ENCODE results near the gene ZNF660.
"Not testable (repeated sequence)": the region's sequence is repeated elsewhere in the genome, so short reads cannot be mapped to it uniquely, and the experiment has no call there.

The ZNF660 gene

GRCh38 chr3:44584646-44585501 is at the start of gene ZNF660:
ZNF660 (plus strand) TSS chr3:44584964; CDS start chr3:44594194, 9,230 bp downstream.
- DNase-seq (ENCODE audit: insufficient read length, low spot score) (peak; percentile 53), FAIRE-seq (no peak)

GRCh38 chr3:44535364-44535763 is 49.4 kb upstream of the ZNF660 start:
- FAIRE-seq, result no peak
- DNase-seq (ENCODE audit: insufficient read length, low spot score), result no peak

GRCh38 chr3:44544811-44545210 is 40.0 kb upstream of the ZNF660 start:
- DNase-seq (ENCODE audit: insufficient read length, low spot score); FAIRE-seq: not testable (repeated sequence)

- DNase-seq (ENCODE audit: insufficient read length, low spot score) (peak; percentile 76), FAIRE-seq (peak; percentile 82)
Observed at GRCh38 chr3:44554626-44555592, 29.9 kb upstream of the ZNF660 start, which contains the start of gene ZKSCAN7. ZKSCAN7 (plus strand) TSS chr3:44555193; CDS start chr3:44557048, 1,855 bp downstream.

GRCh38 chr3:44555723-44556122 is 29.0 kb upstream of the ZNF660 start:
- FAIRE-seq, result peak; percentile 58

GRCh38 chr3:44557074-44557473 is 27.7 kb upstream of the ZNF660 start:
- FAIRE-seq (no peak), DNase-seq (ENCODE audit: insufficient read length, low spot score) (no peak)

More at GRCh38 chr3:44555723-44556122, 29.0 kb upstream of the ZNF660 start:
- DNase-seq (ENCODE audit: insufficient read length, low spot score), result peak; percentile 6

GRCh38 chr3:44561076-44561475 is 23.7 kb upstream of the ZNF660 start:
- FAIRE-seq, result no peak
- no peak for DNase-seq (ENCODE audit: insufficient read length, low spot score)

GRCh38 chr3:44562147-44562546 is 22.6 kb upstream of the ZNF660 start:
- FAIRE-seq (no peak), DNase-seq (ENCODE audit: insufficient read length, low spot score) (no peak)

GRCh38 chr3:44568561-44568960 is 16.2 kb upstream of the ZNF660 start:
- DNase-seq (ENCODE audit: insufficient read length, low spot score) (no peak), FAIRE-seq (no peak)

- DNase-seq (ENCODE audit: insufficient read length, low spot score) (no peak), FAIRE-seq (no peak)
Observed at GRCh38 chr3:44571024-44571423, 13.7 kb upstream of the ZNF660 start.

- FAIRE-seq, result no peak
- DNase-seq (ENCODE audit: insufficient read length, low spot score), result no peak
Observed at GRCh38 chr3:44576613-44577012, 8.2 kb upstream of the ZNF660 start.

GRCh38 chr3:44577354-44577952 is 7.3 kb upstream of the ZNF660 start:
- FAIRE-seq; DNase-seq (ENCODE audit: insufficient read length, low spot score): not testable (repeated sequence)

GRCh38 chr3:44578316-44578715 is 6.4 kb upstream of the ZNF660 start:
- not testable (repeated sequence) for FAIRE-seq; DNase-seq (ENCODE audit: insufficient read length, low spot score)

- FAIRE-seq; DNase-seq (ENCODE audit: insufficient read length, low spot score): not testable (repeated sequence)
Observed at GRCh38 chr3:44578924-44579515, 5.7 kb upstream of the ZNF660 start.

- not testable (repeated sequence) for FAIRE-seq; DNase-seq (ENCODE audit: insufficient read length, low spot score)
Observed at GRCh38 chr3:44579749-44580148, 5.0 kb upstream of the ZNF660 start.

- DNase-seq (ENCODE audit: insufficient read length, low spot score); FAIRE-seq: not testable (repeated sequence)
Observed at GRCh38 chr3:44580971-44581370, 3.8 kb upstream of the ZNF660 start.

- FAIRE-seq (no peak), DNase-seq (ENCODE audit: insufficient read length, low spot score) (no peak)
Observed at GRCh38 chr3:44596621-44597020, 11.9 kb downstream of the ZNF660 start.

GRCh38 chr3:44601749-44602148 is 17.0 kb downstream of the ZNF660 start:
- FAIRE-seq (no peak), DNase-seq (ENCODE audit: insufficient read length, low spot score) (no peak)

GRCh38 chr3:44612678-44613077 is 27.9 kb downstream of the ZNF660 start:
- no peak for FAIRE-seq
- no peak for DNase-seq (ENCODE audit: insufficient read length, low spot score)

Measured in GM19239 (cell line).